Daoy (cell line): ENCODE results near the gene PRDM16. TPM values are rescaled to one million over a fixed set of nuclear protein-coding genes. Genes with fewer than 3 reads are reported as not detected.

Experiments
- DNase-seq: peaks from one replicate; pipeline ENCODE4 v3.0.0-alpha.2; 2015; ENCODE audit warnings: low read depth
- total RNA-seq: library from RNA; depleted of rRNA; stranded (reverse); fragments of >200 nt; shearing (Covaris generic); gene quantifications from 2 replicates; pipeline ENCODE4 v1.2.3, GENCODE V29; 2014

Gene PRDM16
- total RNA-seq, 1 experiment from 2014 or later, result 0.91 TPM

- DNase-seq, result no peak
Observed at GRCh38 chr1:3206696-3207095, 137.7 kb downstream of the PRDM16 start.

GRCh38 chr1:3207217-3207848, 138.3 kb downstream of the PRDM16 start:
- no peak for DNase-seq

GRCh38 chr1:3208819-3209200, 139.8 kb downstream of the PRDM16 start:
- no peak for DNase-seq

- DNase-seq, result no peak
Observed at GRCh38 chr1:3209201-3209600, 140.2 kb downstream of the PRDM16 start.

- DNase-seq, result no peak
Observed at GRCh38 chr1:3211582-3212375, 142.8 kb downstream of the PRDM16 start.

- DNase-seq, result no peak
Observed at GRCh38 chr1:3212453-3213355, 143.7 kb downstream of the PRDM16 start.

- peak; percentile 34 for DNase-seq
Observed at GRCh38 chr1:3213730-3214129, 144.7 kb downstream of the PRDM16 start.

- no peak for DNase-seq
Observed at GRCh38 chr1:3215198-3216014, 146.4 kb downstream of the PRDM16 start.

- DNase-seq, result no peak
Observed at GRCh38 chr1:3216015-3216391, 147.0 kb downstream of the PRDM16 start.

GRCh38 chr1:3217181-3217641, 148.2 kb downstream of the PRDM16 start:
- no peak for DNase-seq

GRCh38 chr1:3217979-3218679, 149.1 kb downstream of the PRDM16 start:
- no peak for DNase-seq

GRCh38 chr1:3219005-3219790, 150.2 kb downstream of the PRDM16 start:
- peak; percentile 79 for DNase-seq

GRCh38 chr1:3219791-3220467, 150.9 kb downstream of the PRDM16 start:
- DNase-seq, result no peak

GRCh38 chr1:3221112-3222041, 152.4 kb downstream of the PRDM16 start:
- no peak for DNase-seq

- DNase-seq, result no peak
Observed at GRCh38 chr1:3222042-3222692, 153.2 kb downstream of the PRDM16 start.

- no peak for DNase-seq
Observed at GRCh38 chr1:3225661-3226060, 156.7 kb downstream of the PRDM16 start.

GRCh38 chr1:3226191-3226590, 157.2 kb downstream of the PRDM16 start:
- no peak for DNase-seq
